T-helper 1 cell treated with Interleukin-12 subunit alpha and Interleukin-12 subunit beta and Interleukin-4 antibody, amounts not matched to agents 30 ng/mL and 1 ng/mL, for 36 hours (primary cell): Measurements from ENCODE around the gene ERGIC3. TPM values are rescaled to one million over a fixed set of nuclear protein-coding genes. Genes with fewer than 3 reads are reported as not detected.

Experiments
- intact Hi-C: fragments of 100-400 bp; cut with micrococcal nuclease; formaldehyde crosslinking; loops from one replicate; pipeline ENCODE4 v1.15.1; 2024
- total RNA-seq: library from RNA; stranded (reverse); gene quantifications from 2 replicates; pipeline ENCODE4 v1.2.3, GENCODE V29; 2022

ERGIC3 gene
- 140 and 149 TPM in 2 replicates for total RNA-seq

- intact Hi-C loops, result loop anchor here (1.0 to 10.0 kb wide), 12 partner anchors 51 to 1240 kb away; partner anchors contain the start of genes AHCY, CEP250, EIF6 and NFS1
Observed at GRCh38 chr20:35541783-35542662, at the start of gene ERGIC3. TSS of gene ERGIC3 (plus strand) at chr20:35542078. CDS start at chr20:35542098, 20 bp downstream.

GRCh38 chr20:35492352-35492751 lies 49.5 kb upstream of the ERGIC3 start:
- intact Hi-C loops, result loop anchor here (5.0 kb wide), 2 partner anchors 125 to 250 kb away; partner anchors contain the start of genes RBM39 and SPAG4

DNA sequence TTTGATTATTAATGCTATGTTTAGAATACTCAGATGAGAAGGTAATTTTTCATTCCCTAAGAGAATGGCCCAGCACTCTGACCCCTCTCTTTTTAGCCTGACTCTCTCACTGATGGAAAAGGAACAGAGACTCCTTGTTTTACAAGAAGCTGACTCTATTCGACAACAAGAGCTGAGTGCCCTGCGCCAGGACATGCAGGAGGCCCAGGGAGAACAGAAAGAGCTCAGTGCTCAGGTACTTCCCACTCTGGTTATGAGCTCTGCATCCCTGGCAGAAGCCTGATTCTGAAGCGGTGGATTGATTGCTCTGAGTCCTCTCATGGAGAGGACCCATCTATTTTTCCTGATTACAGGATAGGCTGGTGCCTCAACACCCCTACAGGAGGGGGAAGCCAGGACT lies 45.4 kb upstream of the ERGIC3 start:
- intact Hi-C loops, result no loop called here

DNA sequence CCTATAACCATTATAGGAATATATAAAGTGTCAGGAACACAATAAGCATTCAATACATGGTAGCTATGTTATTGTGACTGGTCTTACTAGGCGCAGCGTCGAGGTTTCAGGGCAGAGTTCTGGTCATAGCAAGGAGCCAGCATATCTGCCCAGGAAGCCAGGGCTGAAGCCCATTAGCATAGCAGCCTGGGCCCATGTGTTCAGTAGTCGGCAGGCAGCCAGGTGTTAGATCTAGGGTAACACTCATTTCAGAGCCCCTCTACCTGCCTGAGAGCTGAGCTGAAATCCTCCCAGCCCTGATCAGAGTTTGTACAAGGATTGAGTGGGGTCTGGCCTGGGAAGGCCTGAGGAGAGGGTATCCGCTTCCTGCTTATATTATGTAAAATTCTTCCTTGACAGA lies 44.6 kb upstream of the ERGIC3 start:
- intact Hi-C loops, result no loop called here

DNA sequence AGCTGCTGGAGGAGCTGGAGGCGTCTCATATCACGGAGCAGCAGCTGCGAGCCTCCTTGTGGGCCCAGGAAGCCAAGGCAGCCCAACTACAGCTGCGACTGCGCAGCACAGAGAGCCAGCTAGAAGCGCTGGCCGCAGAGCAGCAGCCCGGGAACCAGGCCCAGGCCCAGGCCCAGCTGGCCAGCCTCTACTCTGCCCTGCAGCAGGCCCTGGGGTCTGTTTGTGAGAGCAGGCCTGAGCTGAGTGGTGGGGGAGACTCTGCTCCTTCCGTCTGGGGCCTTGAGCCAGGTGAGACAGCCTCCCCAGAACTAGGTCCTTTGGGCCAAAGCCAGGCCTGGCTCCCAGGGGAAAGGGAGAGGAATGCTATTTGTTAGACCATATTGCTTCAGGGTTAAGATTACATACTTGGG lies 44.1 kb upstream of the ERGIC3 start:
- intact Hi-C loops, result no loop called here

DNA sequence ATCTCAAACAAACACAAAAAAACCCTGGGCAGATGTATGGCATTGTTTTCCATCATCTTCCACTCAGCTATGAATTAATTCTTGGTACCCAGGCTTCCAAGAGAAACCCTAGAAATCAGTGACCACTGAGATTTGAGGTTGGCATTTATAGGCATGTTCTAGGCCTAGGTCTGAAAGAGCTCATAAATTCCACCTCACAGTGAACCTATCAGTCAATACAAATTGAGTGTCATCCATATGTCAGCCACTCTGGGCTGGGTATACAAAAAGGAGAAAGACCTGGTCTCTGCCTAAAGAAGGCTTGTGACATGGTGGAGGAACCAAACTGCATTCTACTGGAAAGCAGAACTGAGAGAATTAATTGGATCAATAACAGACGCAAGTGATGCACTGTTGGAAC lies 42.6 kb upstream of the ERGIC3 start:
- intact Hi-C loops, result no loop called here

DNA sequence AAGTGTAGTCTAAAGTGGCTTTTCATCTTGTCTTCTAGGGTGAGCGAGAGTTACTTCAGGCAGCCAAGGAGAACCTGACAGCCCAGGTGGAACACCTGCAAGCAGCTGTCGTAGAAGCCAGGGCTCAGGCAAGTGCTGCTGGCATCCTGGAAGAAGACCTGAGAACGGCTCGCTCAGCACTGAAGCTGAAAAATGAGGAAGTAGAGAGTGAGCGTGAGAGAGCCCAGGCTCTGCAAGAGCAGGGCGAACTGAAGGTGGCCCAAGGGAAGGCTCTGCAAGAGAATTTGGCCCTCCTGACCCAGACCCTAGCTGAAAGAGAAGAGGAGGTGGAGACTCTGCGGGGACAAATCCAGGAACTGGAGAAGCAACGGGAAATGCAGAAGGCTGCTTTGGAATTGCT lies 39.5 kb upstream of the ERGIC3 start:
- intact Hi-C loops, result no loop called here

DNA sequence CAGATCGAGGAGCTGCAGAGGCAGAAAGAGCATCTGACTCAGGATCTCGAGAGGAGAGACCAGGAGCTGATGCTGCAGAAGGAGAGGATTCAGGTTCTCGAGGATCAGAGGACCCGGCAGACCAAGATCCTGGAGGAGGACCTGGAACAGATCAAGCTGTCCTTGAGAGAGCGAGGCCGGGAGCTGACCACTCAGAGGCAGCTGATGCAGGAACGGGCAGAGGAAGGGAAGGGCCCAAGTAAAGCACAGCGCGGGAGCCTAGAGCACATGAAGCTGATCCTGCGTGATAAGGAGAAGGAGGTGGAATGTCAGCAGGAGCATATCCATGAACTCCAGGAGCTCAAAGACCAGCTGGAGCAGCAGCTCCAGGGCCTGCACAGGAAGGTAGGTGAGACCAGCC lies 38.6 kb upstream of the ERGIC3 start:
- intact Hi-C loops, result no loop called here

- intact Hi-C loops, result no loop called here
Observed at GRCh38 chr20:35503841-35504561, 37.9 kb upstream of the ERGIC3 start.

DNA sequence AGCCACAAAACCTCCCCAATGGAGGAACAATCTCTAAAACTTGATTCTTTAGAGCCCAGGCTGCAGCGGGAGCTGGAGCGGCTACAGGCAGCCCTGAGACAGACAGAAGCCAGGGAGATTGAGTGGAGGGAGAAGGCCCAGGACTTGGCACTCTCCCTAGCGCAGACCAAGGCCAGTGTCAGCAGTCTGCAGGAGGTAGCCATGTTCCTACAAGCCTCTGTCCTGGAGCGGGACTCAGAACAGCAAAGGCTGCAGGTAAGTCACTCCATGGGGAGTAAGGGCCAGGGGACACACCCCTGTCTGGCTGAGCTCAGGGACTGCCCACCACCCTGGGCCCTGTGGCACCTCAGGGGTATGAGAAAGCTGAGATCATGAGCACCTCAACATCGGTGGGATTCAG lies 37.1 kb upstream of the ERGIC3 start:
- intact Hi-C loops, result no loop called here

DNA sequence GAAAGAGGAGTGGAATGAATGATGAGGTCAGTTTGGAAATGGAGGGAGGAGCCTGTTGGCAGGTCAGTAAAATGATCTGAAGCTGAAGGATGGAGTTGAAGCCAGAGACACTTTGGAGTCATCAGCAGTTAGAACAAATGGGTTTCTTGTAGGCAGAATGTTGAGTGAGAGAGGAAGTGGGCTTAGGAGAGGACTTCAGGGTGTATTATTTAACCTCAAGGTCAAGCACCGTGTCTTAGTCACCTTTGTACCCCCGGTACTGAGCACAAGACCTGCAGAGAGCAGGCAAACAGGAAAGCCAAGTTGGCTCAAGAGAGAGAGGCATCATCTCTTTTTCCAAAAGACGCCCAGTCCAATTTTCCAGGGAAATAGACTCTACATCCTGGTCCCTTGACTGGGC lies 35.7 kb upstream of the ERGIC3 start:
- intact Hi-C loops, result no loop called here

DNA sequence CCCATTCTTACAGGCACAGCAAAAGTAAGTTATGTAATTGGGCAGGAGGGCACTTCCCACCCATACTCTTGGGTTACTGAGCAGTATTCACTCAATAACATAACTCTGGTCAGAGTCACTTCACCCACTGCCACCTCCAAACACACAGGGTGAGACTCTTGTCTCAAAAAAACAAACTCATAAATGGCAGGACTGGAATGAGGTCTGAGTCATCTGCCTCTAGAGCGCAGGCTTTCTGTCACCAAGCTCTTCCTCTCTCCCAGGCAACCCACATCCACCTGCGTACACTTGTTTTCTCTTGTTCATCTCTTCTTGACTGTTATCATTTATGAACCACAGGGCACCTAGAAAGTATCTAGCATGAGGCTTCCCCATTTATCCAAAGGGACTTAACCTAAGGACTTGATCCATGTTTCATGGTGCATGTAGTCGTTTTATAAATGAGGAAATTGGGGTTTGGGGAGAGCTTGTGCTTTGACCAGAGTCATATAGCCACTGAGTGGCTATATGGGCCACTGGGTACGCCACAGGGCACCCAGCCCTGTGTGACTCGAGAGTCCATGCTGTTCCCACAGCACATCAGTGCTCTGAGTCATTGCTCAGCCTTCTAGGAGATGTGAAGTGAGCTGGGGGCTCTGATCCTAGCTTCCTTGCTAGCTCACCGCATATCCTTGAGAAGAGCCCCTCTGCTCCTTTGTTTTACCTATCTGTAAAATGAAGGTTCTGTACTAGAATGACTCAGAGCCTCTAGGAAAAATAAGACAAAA lies 34.8 kb upstream of the ERGIC3 start:
- intact Hi-C loops, result no loop called here

DNA sequence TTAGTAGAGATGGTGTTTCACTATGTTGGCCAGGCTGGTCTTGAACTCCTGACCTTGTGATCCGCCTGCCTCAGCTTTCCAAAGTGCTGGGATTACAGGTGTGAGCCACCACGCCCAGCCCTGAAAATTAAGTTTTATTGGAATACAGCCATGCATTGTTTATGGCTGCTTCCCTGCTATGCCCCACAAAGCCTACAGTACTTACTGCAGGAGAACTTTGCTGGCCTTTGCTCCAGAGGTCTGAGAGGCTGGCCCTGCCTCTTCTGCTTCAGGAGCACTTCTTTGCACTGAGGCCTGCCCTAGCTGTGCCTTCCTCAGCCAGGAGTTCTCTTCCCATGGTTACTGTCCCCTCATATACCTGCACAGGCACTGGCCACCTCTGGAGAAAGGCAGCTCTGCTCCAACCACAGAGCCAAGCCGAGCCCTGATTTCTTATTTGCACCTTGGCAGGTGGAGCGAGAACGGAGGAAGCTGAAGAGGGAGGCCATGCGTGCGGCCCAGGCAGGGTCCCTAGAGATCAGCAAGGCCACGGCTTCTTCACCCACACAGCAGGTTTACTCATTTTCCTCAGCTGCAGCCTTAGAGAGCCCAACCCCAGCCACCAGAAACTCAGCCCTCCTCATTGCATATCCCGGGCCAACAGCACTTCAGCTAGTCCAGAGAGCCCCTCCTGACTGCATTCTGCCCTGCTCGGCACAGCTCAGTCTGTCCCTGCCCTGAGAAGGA lies 33.2 kb upstream of the ERGIC3 start:
- intact Hi-C loops, result no loop called here

DNA sequence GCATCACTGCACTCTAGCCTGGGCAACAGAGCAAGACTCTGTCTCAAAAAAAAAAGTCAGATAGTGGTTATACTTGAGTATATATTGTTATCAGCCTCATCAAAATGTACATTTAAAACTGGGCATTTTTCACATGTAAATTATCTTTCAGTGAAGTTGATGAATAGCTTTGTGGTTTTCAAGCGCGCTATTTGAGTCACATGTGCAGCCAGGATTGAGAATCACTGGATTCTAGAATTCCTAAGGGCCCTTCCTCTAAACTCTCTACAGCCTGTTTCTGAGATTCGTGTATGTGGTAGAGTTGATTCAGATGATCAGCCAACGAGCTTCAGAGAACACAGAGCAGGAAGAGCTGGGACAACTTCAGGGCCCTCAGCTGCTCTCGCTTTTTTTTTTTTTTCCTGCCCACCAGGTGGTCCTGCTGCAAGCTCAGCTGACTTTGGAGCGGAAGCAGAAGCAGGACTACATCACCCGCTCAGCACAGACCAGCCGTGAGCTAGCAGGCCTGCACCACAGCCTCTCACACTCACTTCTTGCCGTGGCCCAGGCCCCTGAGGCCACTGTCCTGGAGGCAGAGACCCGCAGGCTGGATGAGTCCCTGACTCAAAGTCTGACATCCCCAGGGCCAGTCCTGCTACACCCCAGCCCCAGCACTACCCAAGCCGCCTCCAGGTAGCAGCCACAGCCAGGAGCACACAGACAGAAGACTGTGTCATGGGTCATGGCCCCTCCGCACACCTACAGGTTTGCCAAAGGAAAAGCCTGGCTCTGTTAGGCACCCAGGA lies 30.7 kb upstream of the ERGIC3 start:
- intact Hi-C loops, result no loop called here

DNA sequence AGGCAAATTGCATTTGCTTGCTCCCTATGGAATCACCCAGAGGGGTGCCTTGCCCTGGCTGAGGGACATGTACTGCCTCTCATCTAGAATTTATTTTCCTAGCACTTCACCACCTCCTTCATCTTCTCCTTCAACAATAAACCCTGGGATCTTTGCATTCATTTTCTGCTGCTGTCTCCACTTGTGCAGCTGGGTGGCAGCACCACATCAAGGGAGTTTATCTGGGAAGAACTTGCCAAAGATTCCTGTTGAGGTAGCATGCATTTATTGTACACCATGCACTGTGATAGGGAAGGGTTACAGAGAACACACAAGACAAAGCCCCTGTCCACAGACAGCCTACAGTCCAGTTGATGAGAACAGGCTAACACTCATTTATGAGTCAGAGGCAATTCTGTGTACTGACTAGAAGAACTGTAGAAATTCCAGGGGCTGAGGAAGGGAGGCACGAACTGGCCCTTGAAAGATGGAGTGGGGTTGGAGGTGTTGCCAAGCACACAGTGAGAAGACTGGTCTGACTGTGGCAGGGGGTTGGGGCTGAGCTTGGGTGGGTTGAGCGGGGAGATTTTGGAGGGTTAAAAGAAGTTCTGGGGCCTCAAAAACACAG lies 30.0 kb upstream of the ERGIC3 start:
- intact Hi-C loops, result no loop called here

DNA sequence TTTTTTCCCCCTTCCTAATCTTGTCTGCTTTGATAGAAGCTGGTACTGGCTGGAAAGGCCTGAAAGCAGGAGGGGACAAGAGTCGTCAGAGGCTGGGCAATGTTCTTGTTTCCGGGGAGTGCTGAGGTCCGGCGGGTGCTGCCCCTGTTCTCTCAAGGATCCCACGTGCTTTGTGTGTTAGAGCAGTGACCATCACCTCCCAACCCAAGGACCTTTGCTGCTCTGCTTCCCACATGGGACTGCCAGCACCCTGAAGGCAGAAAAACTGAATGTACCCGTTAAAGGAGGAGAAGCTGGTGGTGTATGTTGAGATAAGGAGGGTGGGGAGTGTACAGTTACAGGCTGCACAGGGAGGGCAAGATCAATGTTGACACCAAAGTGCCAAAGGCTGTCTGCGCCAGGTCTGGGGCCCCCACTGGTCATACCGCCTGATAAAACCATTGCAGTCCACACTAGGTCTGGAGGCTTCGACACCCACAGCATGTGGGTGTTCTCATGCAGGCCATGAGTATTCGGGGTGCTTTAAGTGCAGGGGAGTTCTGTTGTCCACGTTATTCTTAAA lies 27.4 kb upstream of the ERGIC3 start:
- intact Hi-C loops, result no loop called here

DNA sequence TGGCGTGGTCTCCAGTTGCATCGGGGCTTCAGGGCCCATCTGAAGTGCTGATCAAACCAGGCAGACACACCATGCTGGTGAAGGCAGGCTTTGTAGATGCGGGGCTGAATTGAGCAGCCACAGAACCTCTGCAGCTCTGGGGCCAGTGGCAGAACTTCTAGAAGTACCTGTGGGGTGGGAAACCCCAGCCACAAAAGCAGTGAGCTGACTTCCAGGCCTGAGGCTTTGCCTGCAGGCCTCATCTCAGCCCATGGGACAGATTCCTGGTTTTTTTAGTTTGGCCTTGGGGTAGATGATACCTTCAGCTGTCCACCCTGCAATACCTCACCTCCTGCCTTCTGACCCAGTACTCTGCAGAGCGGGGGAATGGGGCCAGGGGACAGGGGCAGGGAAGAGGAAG lies 26.5 kb upstream of the ERGIC3 start:
- intact Hi-C loops, result no loop called here

GRCh38 chr20:35515949-35516645 lies 25.8 kb upstream of the ERGIC3 start:
- intact Hi-C loops, result no loop called here

- intact Hi-C loops, result no loop called here
Observed at GRCh38 chr20:35517125-35517524, 24.8 kb upstream of the ERGIC3 start.
